ENCODE data around the gene ST8SIA2.

DNA sequence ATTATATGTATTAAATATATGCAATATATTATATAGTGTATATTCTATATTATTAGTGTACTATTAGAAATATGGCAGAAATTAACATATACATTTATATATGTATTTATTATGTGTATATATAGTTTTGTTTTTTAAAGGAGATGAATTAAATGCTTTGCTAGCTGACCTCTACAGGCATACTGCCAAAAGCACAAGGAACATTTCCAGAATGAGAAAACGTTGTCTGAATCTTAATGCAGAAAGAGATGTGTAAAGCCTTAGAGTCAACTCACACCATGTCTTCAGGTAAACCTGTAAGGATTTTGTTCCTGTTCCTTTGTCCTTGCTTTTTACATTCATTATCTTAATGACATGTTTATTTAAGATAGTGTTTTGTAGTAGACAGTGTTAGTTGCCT is 111.9 kb downstream of the ST8SIA2 start:
- TF ChIP-seq, protein P1, sequence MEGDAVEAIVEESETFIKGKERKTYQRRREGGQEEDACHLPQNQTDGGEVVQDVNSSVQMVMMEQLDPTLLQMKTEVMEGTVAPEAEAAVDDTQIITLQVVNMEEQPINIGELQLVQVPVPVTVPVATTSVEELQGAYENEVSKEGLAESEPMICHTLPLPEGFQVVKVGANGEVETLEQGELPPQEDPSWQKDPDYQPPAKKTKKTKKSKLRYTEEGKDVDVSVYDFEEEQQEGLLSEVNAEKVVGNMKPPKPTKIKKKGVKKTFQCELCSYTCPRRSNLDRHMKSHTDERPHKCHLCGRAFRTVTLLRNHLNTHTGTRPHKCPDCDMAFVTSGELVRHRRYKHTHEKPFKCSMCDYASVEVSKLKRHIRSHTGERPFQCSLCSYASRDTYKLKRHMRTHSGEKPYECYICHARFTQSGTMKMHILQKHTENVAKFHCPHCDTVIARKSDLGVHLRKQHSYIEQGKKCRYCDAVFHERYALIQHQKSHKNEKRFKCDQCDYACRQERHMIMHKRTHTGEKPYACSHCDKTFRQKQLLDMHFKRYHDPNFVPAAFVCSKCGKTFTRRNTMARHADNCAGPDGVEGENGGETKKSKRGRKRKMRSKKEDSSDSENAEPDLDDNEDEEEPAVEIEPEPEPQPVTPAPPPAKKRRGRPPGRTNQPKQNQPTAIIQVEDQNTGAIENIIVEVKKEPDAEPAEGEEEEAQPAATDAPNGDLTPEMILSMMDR (IDR thresholded peaks at IDR 0.05), result no peak
- TF ChIP-seq ZFX (IDR thresholded peaks at IDR 0.05; ENCODE audit: borderline replicate concordance), result no peak
